SHP77 treated with DMSO at 0.1 percent for 48 hours (cell line): ENCODE data around the gene MARCHF3.
"Not testable (repeated sequence)": the region's sequence is repeated elsewhere in the genome, so short reads cannot be mapped to it uniquely, and the experiment has no call there.

ENCODE experiments used
- DNase-seq: peaks from one replicate; lab custom pipeline; 2025; lab: John Stamatoyannopoulos, UW

Gene MARCHF3

GRCh38 chr5:126847456-126847820, 182.9 kb downstream of the MARCHF3 start:
- no peak for DNase-seq

GRCh38 chr5:126846744-126847455, 183.5 kb downstream of the MARCHF3 start:
- DNase-seq, result no peak

- no peak for DNase-seq
Observed at GRCh38 chr5:126846344-126846743, 184.0 kb downstream of the MARCHF3 start.

GRCh38 chr5:126845470-126846070, 184.8 kb downstream of the MARCHF3 start:
- not testable (repeated sequence) for DNase-seq

GRCh38 chr5:126843375-126843774, 187.0 kb downstream of the MARCHF3 start:
- not testable (repeated sequence) for DNase-seq

GRCh38 chr5:126839407-126839806, 191.0 kb downstream of the MARCHF3 start:
- DNase-seq, result not testable (repeated sequence)

GRCh38 chr5:126837906-126838539, 192.3 kb downstream of the MARCHF3 start:
- DNase-seq, result no peak

- DNase-seq, result no peak
Observed at GRCh38 chr5:126837242-126837641, 193.1 kb downstream of the MARCHF3 start.

- no peak for DNase-seq
Observed at GRCh38 chr5:126836778-126837177, 193.6 kb downstream of the MARCHF3 start.

- no peak for DNase-seq
Observed at GRCh38 chr5:126831156-126831555, 199.2 kb downstream of the MARCHF3 start.

GRCh38 chr5:126830061-126830460, 200.3 kb downstream of the MARCHF3 start:
- no peak for DNase-seq

- no peak for DNase-seq
Observed at GRCh38 chr5:126829098-126829497, 201.3 kb downstream of the MARCHF3 start.

- no peak for DNase-seq
Observed at GRCh38 chr5:126826619-126827215, 203.6 kb downstream of the MARCHF3 start.

- no peak for DNase-seq
Observed at GRCh38 chr5:126819253-126819652, 211.1 kb downstream of the MARCHF3 start.

GRCh38 chr5:126818736-126819135, 211.6 kb downstream of the MARCHF3 start:
- no peak for DNase-seq
